Progenitor cell of endocrine pancreas (in vitro differentiated cells): ENCODE data around the gene ARHGEF28. TPM values are rescaled to one million over a fixed set of nuclear protein-coding genes. Genes with fewer than 3 reads are reported as not detected.

Experiments
- DNase-seq: peaks from one replicate; pipeline ENCODE4 v3.0.0; 2021; ENCODE audit warnings: low spot score; ENCODE audit not compliant: unreplicated experiment
- H3K27ac Mint-ChIP-seq: 2 replicates; pipeline ENCODE4 v1.8.0; 2021; ENCODE audit warnings: mild to moderate bottlenecking, moderate library complexity, mixed read lengths
- H3K27me3 Mint-ChIP-seq: 2 replicates; pipeline ENCODE4 v1.8.0; 2021; ENCODE audit warnings: mixed read lengths
- H3K36me3 Mint-ChIP-seq: 2 replicates; pipeline ENCODE4 v1.8.0; 2022; ENCODE audit warnings: mixed read lengths; ENCODE audit not compliant: insufficient read depth
- H3K4me1 Mint-ChIP-seq: 2 replicates; pipeline ENCODE4 v1.8.0; 2021; ENCODE audit warnings: low read depth, mixed read lengths
- H3K4me3 Mint-ChIP-seq: 2 replicates; pipeline ENCODE4 v1.8.0; 2021; ENCODE audit warnings: low read depth, mild to moderate bottlenecking, moderate library complexity, mixed read lengths
- H3K9me3 Mint-ChIP-seq: 2 replicates; pipeline ENCODE4 v1.8.0; 2021; ENCODE audit warnings: low read depth, mixed read lengths
- CTCF ChIP-seq: fragments of 200-600 bp; sonication (generic); IDR thresholded peaks from one replicate; pipeline ENCODE4 v1.5.0; 2021; ENCODE audit warnings: antibody characterized with exemption, mild to moderate bottlenecking; ENCODE audit not compliant: unreplicated experiment
- total RNA-seq: library from RNA; stranded (reverse); gene quantifications from 2 replicates; pipeline ENCODE4 v1.2.1, GENCODE V29; 2021

Gene ARHGEF28
- total RNA-seq, 1 donor from 2014 or later, result 15.0 TPM

GRCh38 chr5:73654819-73655318 is 28.9 kb downstream of the ARHGEF28 start:
- Mint-ChIP-seq H3K36me3 (no peaks in the 10 kb centered on the region), H3K27me3 (peaks cover 16% of the 10 kb centered on the region), H3K27ac (no peak overlapping the region), H3K4me3 (no peak overlapping the region), H3K4me1 (peaks cover 2% of the 10 kb centered on the region), H3K9me3 (no peaks in the 10 kb centered on the region)
- no peak for DNase-seq
- no peak for TF ChIP-seq CTCF

- H3K4me3 Mint-ChIP-seq, result no peak overlapping the region
- H3K4me1 Mint-ChIP-seq, result peaks cover 2% of the 10 kb centered on the region
- H3K27me3 Mint-ChIP-seq, result peaks cover 20% of the 10 kb centered on the region
- H3K27ac Mint-ChIP-seq, result no peak overlapping the region
- H3K36me3 Mint-ChIP-seq, result no peaks in the 10 kb centered on the region
- TF ChIP-seq CTCF, result no peak
- no peaks in the 10 kb centered on the region for H3K9me3 Mint-ChIP-seq
- DNase-seq, result no peak
Observed at GRCh38 chr5:73655521-73656160, 29.6 kb downstream of the ARHGEF28 start.

GRCh38 chr5:73661753-73662152 is 35.8 kb downstream of the ARHGEF28 start:
- TF ChIP-seq CTCF, result no peak
- Mint-ChIP-seq H3K27me3 (peaks cover 6% of the 10 kb centered on the region), H3K4me3 (no peak overlapping the region), H3K9me3 (peaks cover 5% of the 10 kb centered on the region), H3K27ac (no peak overlapping the region), H3K4me1 (peaks cover 14% of the 10 kb centered on the region), H3K36me3 (no peaks in the 10 kb centered on the region)
- no peak for DNase-seq

GRCh38 chr5:73663161-73663859 is 37.3 kb downstream of the ARHGEF28 start:
- Mint-ChIP-seq H3K27ac (no peak overlapping the region), H3K4me3 (no peak overlapping the region)

GRCh38 chr5:73663860-73664240 is 37.9 kb downstream of the ARHGEF28 start:
- TF ChIP-seq CTCF, result no peak
- no peak overlapping the region for H3K4me3 Mint-ChIP-seq

More at GRCh38 chr5:73663161-73663859, 37.3 kb downstream of the ARHGEF28 start:
- TF ChIP-seq CTCF, result no peak
- peaks cover 5% of the 10 kb centered on the region for H3K9me3 Mint-ChIP-seq
- DNase-seq, result no peak
- H3K27me3 Mint-ChIP-seq, result peaks cover 15% of the 10 kb centered on the region
- peaks cover 14% of the 10 kb centered on the region for H3K4me1 Mint-ChIP-seq
- H3K36me3 Mint-ChIP-seq, result no peaks in the 10 kb centered on the region

More at GRCh38 chr5:73663860-73664240, 37.9 kb downstream of the ARHGEF28 start:
- Mint-ChIP-seq H3K9me3 (peaks cover 5% of the 10 kb centered on the region), H3K36me3 (no peaks in the 10 kb centered on the region), H3K27me3 (peaks cover 15% of the 10 kb centered on the region), H3K4me1 (peaks cover 14% of the 10 kb centered on the region), H3K27ac (no peak overlapping the region)
- no peak for DNase-seq
